DLD1 (cell line): ENCODE data around the gene FHIT.

Experiments
- in situ Hi-C: cut with HindIII; loops from 2 replicates; pipeline ENCODE4 v1.10.0; 2017; ENCODE audit warnings: low sequenced_read_pairs

FHIT gene

DNA sequence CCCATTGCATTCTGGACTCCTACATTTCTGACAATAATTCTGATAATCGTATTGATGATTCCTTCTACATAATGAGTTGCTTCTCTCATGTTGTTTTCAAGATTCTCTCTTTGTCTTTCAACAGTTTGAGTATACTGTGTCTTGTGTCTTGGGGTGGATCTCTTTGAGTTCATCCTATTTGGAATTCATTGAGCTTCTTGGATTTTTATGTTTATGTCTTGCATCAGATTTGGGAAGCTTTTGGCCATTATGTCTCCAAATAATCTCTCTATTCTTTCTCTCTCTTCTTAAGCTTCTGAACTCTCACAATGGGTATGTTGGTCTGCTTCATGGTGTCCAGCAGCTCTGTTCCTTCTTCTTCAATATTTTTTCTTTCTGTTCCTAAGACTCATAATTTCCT is 592.2 kb downstream of the FHIT start:
- in situ Hi-C loops, result no loop called here

DNA sequence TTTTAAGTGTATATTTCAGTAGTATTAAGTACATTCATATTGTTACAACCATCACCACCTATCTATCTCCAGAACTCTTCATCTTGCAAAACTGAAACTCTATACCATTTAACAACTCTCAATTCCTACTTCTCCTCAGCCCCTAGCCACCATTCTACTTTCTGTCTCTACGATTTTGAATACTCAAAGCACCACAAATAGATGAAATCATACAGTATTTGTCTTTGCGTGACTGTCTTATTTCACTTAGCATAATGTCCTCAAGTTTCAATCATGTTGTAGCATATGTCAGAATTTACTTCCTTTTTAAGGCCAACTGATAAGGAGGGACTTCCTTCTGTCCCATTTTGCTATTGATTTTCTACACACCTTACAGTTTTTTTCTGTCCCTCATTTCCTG is 593.3 kb downstream of the FHIT start:
- in situ Hi-C loops, result no loop called here

DNA sequence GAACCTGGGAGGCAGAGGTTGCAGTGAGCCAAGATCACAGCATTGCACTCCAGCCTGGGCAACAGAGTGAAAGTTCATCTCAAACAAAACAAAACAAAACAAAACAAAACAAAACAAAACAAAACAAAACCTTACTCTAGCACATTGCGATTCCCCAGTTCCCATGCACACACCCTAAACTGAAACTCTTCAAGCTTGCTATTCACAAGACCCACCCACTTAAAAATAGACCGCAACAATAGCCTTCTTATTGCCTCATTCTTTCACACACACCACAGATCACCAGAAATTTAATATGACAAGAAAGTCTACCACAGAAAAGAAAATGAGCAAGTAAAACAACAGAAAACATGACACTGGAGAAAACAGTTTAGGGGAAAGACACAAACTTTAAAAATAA is 598.4 kb downstream of the FHIT start:
- in situ Hi-C loops, result no loop called here

DNA sequence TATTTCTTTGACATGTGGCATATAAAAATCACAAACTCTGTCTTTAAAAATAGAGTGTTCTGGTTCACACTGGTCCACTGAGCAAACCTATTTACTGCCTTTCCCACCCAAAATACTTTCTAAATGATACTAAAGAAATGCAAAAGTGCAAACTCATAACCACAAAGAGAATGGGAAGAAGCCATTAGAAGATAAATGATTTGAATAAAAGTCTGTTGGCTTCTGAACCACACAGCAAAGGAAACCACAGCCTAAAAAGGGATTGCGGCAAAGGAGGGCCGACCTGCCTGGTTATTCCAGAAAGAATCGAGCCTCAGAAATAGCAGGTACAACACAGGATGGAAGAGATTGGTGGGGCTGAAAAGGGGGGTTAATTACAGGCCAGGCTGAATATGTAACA is 599.5 kb downstream of the FHIT start:
- in situ Hi-C loops, result no loop called here

DNA sequence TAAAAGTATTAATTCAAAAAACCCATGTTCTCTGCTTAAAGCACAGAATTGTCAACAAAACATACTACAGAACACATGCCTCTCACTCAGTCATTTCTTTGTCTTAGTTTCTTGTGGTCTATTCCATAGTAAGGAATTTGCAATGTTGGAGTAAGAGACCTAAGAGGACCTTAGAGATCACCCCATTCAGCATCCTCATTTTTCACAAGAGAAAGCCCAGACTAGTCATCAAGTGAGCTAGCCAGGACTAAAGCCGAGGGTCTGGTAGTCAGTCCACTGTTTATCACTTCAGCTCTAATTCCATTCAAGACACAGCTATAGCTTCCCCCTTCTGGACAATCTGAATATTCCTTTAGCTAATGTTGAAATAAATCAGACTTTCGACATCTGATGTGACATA is 601.1 kb downstream of the FHIT start:
- in situ Hi-C loops, result no loop called here

DNA sequence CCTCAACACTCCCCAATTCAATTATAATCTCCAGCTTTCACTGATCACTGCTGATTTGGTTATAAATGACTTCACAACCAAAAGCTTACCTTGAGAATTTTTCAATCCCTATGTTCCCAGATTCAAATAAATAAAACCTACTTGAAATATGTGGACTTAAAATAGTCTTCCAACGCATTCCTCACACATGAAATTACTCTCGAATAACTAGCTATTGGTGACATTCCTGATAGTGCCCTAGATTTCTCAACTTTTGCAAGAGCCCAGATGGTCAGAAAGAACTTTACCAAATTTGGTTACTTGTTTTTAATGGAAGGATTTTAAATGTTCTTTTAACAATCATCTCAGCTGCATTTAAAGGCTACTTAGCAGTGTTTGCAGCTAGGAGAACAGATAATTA is 605.5 kb downstream of the FHIT start:
- in situ Hi-C loops, result loop anchor here (25.0 kb wide), 1 partner anchor 284 kb away; no protein-coding TSS in a partner anchor

DNA sequence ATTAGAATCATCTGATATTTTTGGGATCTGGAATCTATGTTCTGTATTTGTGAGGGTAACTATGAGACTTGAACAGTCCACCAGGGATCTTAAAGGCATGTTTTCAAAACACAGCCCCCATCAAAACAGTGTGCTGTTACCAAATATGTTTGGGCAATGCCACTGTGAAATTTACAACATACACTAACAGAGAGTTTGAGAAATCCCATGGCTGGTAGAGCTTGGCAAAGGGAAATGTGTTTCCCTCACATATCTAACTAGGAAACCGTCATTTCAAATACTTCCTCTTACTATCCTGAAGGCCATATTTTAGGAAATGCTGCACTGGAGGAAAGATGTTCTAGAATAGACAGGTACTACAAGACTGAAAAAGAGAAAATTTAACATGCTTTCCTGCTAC is 607.4 kb downstream of the FHIT start:
- in situ Hi-C loops, result loop anchor here (25.0 kb wide), 1 partner anchor 282 kb away; no protein-coding TSS in a partner anchor

DNA sequence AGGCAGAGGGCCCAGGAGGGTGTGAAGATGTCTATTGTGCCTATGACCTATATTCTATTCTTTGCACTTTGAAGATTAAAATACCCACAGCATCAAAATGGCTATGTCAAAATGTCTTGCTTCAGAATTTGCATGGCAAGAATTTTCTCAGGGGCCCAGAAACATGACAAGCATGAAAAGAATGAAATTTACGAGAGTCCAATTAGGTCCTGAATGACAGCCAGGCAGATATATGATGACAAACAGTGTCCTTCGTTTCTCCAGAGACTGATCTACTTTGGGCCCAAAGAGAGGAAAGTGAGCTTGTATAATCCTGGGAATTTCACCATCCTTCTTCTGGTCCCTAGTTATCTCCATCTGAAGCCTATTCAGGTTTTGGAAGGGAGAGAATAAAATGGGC is 609.9 kb downstream of the FHIT start:
- in situ Hi-C loops, result loop anchor here (25.0 kb wide), 1 partner anchor 279 kb away; no protein-coding TSS in a partner anchor

DNA sequence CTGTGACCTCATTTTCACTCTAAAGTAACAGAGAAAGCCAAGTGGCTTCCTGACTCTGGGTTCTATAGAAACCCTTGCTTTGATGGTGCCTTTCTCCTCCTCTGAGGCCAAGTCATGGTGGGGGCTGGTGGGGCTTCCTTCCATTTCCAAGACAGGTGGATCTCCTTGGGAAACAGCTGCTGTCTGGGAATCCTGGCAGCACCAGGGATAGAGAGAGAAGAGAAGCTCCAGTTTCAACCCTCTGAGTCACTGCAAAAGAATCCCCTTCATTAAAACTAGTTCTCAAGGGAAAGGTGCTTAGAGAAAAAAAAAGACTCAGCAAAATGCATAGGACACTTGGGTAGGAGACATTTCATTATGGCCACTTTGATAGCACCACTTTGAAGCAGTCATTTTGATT is 614.4 kb downstream of the FHIT start:
- in situ Hi-C loops, result loop anchor here (25.0 kb wide), 1 partner anchor 275 kb away; no protein-coding TSS in a partner anchor

DNA sequence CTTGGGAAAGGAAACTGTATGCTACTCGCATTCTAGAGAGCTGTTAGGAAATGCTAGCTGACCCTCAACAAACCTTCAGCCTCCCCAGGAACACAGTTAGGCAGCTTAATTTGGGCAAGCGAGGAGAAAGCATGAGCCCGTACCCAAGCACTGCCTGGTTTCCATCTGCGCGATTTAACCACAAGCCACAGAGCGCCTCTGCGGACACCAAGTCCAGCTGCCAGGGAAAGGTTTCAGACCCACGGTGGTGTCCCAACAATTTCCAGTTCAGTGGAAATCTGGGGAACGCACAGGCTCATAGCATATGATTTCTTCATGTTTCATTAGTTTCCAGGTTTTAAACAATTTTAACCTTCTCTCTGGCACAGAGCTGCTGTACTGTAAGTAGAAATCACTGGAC is 617.6 kb downstream of the FHIT start:
- in situ Hi-C loops, result loop anchor here (25.0 kb wide), 1 partner anchor 271 kb away; no protein-coding TSS in a partner anchor

DNA sequence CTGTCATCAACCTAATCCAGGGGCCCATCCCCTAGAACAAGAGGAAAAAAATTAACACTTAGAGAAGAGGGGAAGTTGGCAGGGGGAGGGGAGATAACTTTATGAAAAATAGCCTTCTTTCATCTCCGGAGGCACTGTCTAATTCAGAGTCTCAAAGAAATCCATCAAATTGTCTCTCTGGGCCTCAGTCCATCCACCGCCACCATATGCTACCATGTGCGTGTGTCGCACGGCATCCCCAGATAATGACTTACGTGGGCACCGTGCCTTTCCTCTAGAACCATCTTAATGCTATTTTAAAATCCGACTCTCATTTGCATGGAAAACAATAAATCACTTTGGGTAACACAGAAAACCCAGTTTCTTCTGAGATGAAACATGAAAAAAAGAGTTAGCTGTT is 619.7 kb downstream of the FHIT start:
- in situ Hi-C loops, result loop anchor here (25.0 kb wide), 1 partner anchor 269 kb away; no protein-coding TSS in a partner anchor

DNA sequence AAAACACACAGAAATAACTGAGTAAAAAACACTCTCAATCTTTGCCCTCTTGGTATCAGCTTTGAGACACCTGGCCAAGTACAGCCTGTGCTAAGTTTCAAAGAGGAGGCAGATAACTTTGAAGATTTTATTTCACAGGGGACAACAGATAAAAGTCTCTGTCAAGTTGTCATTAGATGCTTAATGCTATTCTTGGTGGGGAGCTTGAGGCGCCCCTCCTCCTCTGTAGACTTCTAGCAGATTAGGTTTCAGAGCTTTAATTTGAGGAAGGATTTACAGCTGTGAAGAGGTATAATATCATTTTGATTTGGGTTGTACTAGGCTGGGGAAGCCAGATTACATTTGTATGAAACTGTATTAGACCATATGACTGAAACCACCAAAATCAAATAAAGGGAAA is 620.3 kb downstream of the FHIT start:
- in situ Hi-C loops, result loop anchor here (25.0 kb wide), 1 partner anchor 269 kb away; no protein-coding TSS in a partner anchor

DNA sequence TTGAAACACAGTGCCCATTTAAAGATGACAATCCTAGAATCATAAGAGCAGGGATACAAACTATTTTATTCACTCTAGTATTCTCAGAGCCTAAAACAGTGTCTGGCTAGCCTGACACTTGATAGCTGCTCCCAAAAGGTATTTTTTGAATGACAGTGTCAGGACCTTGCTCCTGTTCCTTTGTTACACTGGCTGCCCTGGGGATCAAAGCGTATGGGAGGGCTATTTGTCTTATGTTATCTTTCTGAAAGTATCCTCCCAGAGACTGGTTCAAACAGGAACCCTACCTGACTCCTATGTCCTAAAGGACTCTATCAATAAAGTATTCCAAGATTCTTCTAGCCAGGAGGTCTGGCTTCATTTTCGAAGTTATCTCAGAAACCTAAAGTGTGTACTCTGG is 621.4 kb downstream of the FHIT start:
- in situ Hi-C loops, result loop anchor here (25.0 kb wide), 1 partner anchor 268 kb away; no protein-coding TSS in a partner anchor

DNA sequence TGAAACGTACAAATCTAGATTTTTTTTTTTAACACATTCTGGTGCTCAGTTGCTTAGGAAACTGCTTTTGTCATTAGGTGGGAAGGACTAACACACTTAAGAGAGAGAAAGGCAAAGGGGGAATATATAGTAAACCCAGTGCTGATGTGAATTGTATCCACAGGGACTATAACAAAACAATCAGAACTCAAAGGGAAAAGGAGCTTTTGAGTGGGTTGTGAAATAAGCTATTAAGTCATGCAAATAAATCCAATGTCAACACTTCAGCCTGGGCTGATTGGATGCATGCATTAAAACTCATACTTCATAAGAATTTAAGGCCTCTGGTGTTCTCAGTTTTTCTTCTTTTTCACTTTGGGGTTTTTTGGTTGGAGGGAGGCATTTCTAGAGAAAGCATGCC is 628.9 kb downstream of the FHIT start:
- in situ Hi-C loops, result no loop called here

DNA sequence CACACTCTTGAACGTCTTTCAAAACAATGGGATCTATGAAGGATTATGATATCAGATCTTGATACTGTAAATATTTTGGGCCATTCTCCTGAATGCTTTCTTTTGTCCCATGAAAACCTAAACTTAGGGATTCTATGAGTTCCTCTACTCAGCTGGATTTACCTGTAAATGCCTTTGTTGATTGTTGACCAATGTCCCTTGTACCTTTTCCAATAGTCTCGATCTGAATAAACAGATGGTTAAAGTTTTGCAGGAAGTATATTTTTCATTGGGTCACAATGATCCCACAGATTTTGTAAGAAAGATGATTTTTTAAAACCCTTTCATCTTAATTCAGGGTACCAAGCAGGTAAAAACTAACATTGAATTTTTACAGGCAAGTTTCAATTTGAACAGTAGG is 634.1 kb downstream of the FHIT start:
- in situ Hi-C loops, result no loop called here

DNA sequence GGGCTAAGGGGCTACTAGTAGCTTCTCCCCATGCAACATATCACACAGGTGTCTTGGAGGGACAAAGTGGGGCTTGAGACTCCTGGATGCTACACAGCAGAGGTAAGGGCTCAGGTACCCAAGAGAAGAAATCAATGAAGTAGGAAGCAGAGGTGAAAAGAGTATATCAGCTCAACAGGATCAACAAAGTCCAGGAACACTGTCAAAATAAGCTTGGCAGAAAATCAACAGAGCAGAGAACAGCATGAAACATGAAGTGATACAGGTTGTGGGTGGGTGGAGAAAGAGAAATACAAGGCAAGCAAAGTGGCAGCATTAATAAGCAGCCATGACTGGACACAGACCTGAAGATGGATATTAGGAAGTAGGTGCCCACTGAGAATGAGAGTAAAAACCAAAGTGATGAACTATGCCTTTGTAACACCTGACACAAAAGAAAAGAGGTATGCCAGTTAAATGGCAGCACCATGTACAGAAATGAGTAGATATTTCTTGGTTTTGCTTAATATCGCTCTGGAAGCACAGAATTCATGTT is 637.4 kb downstream of the FHIT start:
- in situ Hi-C loops, result no loop called here

DNA sequence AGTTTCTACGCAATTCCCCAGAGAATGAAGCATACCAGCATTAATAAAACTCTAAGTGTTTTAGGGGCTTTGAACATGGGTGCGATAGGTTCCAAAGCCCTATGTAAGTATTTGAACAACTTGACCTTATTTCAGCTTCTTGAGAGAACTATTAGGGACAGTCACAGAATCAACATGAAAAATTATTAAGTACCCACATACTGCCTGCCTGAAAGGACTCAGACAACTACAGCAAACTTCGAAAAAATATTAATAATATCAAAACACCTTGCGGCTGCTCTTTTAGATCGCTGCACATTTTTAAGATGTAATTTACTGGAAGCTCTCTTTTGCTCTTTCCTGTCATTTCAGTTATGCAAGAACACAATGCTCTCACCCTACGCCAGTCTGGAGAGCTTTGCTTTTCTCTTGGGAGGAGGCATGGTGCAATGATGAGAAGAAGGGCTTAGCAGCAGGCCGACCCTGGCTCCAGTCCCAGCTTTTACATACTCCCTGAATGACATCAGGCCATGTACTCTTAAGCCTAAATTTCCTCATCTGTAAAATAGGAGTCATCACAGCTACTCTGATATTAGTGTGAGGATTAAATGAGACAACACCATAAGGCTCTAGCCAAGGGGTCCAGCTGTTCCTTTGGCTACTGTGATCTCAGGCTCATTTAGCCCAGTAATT is 640.7 kb downstream of the FHIT start:
- in situ Hi-C loops, result no loop called here

DNA sequence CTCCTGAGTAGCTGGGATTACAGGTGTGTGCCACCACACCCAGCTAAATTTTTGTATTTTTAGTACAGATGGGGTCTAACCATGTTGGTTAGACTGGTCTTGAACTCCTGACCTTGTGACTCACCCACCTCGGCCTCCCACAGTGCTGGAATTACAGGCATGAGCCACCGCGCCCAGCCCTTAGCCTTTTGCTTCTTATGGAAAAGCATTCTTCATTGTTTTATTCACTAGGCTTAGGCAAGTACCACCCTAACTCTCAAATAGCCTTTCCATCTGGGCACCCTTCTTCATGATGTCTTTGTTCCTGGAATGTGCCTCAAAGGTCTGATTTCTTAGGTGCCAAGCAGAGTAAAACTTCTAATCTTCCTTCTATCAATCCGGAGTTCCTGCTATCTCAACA is 641.8 kb downstream of the FHIT start:
- in situ Hi-C loops, result no loop called here

DNA sequence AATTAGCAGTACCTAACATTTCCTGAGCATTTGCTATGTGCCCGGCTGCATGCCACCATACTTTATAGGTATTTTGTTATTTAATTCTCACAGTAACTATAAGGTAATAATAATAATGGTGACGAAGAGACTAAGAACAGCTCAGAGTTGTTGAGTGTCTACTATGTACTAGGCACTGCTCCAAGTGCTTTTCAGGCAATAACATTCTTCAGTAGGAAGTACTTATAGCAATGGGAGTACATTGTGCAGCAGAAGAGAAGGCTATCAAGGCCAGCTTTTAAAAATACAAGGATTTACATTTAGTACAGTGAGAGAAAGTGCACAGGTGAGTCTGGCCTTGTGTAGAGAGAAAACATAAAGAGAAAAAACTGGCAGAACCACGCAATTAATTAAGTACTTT is 647.4 kb downstream of the FHIT start:
- in situ Hi-C loops, result no loop called here

DNA sequence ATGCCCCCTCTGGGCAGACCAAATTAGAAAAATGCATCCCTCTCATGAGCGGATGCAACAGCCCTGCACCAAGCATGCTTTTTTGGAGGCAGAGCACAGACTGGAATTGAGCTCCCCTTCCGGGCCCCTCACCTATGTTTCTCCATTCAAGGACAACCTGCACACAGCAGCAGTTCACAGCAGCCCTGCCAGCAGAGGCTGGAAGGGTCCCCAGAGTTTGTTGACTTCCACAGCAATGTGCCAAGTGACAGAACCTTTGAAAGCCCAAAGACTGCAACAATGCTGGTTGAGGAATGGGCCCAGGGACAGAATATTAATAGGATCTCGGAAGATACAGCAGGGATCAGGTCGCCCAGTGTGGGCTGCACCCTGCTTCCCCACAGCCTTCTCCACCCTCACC is 650.4 kb downstream of the FHIT start:
- in situ Hi-C loops, result no loop called here

DNA sequence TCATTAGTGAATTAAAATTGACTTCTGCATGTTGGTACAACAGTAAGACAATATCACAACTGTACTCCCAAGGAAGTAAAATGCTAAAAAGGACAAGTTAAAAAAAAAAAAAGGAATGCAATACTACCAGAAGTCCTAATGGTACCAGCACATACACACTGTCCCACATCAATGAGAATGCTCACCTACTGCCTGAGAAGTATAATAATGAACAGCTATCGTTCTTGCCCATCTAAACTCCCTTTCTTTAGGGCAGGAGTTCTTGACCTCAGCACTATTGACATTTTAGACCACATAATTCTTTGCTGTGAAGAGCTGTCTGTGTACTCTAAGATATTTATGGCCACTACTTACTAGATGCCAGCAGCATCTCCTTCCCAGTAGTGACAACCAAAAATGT is 651.7 kb downstream of the FHIT start:
- in situ Hi-C loops, result no loop called here

DNA sequence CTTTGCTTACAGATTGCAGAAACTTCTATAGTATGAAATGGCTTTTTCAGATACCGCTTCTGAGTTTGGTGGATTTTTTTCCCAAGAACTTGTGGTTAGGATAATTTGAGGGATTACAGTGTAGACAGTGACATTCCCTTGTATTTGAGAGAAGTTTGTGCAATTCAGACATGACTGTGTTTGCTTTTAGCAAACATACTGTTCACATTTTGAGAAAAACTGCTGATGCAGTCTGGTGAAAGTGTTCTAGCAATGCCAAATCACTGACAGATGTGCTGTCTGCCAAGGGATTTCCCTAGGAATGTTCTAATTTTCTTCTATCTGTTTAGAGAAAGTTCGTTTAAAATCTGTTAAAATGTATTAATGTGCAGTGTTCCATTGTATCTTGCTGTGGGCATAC is 652.6 kb downstream of the FHIT start:
- in situ Hi-C loops, result no loop called here

DNA sequence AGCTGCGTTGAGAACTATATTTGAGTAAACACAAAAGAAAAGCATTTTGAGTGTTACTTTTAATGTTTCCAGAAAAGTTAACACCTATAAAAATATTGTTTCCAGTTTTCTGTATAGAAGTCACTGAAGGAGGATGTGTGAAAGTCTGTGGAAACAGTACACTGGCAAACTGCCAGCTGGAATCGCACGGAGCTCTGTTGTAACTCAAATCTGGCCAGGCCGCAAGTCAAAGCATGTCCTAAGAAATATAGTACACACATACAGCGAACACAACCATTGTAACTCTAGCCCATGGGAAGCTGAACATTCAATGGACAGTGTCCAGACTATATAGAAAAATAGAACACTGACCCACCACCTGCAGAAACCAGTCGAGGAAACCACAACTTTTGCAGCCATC is 657.2 kb downstream of the FHIT start:
- in situ Hi-C loops, result no loop called here
